ENCODE results near the gene RSBN1.

The RSBN1 gene

DNA sequence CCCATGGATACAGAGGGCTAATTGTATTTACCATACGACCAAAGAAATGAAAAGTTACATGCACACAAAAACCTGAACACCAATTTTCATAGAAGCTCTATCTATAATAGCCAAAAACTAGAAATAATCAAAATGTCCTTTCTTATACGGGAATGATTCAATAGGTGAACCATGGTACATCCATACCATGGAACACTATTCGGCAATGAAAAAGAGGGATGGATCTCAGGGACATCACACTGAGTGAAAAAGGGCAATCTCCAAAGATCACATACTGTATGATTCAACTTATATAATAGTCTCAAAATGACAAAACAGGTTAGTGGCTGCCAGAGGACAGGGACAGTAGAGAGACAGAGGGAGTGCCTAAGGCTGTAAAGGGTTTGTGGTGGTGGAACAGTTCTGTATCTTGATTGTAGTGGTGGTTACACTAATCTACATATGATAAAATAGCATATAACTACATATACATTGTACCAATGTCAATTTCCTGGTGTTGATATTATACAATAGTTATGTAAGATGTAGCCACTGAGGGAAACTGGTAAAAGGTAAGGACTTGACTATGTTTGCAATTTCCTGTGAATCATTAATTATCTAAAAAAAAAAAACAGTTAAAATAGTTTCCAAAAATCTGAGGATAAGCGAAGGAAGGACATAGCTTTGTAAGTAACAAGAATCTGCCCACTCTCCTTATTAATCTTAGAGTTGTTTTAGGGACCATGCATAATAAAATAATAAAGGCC is 3.7 kb downstream of the RSBN1 start:
- in situ Hi-C loops (cut with HindIII; ENCODE audit: low pct_unique_long_range_greater_than_20kb, low sequenced_read_pairs): no loop called here
- no peak for DNase-seq (ENCODE audit: low read depth in 1 of 2, low spot score in 1 of 2)
- TF ChIP-seq JUND (IDR thresholded peaks at IDR 0.05; ENCODE audit: low read depth): no peak

DNA sequence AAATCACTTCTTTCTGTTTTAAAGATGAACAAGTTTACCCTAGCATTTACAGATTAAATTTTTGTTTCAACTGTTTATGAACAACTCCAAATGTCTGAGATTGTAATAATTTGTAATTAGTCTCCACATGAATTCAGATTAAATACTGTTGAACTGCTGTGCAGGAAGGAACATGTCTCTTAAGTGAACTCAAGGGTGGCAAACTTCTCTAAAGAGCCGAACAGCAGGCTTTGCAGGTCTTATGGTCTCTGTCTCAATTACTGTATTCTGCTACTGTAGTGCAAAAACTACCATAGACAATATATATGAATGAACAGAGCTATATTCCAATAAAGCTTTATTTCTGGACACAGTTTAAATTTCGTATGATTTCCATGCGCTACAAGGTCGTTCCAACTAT is 6.6 kb downstream of the RSBN1 start:
- no peak for TF ChIP-seq JUND (IDR thresholded peaks at IDR 0.05; ENCODE audit: low read depth)
- no peak for DNase-seq (ENCODE audit: low read depth in 1 of 2, low spot score in 1 of 2)
- in situ Hi-C loops (cut with HindIII; ENCODE audit: low pct_unique_long_range_greater_than_20kb, low sequenced_read_pairs): no loop called here

DNA sequence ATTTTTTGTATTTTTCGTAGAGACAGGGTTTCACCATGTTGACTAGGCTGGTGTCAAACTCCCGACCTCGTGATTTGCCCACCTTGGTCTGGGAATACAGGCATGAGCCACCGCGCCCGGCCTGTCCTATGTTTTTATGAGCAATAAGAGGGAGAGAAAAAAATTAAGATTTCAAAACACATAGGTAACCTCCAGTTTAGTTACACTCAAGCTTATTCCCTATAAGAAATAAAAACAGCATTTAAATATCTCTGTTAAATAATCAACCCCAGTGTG is 7.1 kb downstream of the RSBN1 start:
- in situ Hi-C loops (cut with HindIII; ENCODE audit: low pct_unique_long_range_greater_than_20kb, low sequenced_read_pairs): no loop called here
- no peak for TF ChIP-seq JUND (IDR thresholded peaks at IDR 0.05; ENCODE audit: low read depth)
- DNase-seq (ENCODE audit: low read depth in 1 of 2, low spot score in 1 of 2): no peak

DNA sequence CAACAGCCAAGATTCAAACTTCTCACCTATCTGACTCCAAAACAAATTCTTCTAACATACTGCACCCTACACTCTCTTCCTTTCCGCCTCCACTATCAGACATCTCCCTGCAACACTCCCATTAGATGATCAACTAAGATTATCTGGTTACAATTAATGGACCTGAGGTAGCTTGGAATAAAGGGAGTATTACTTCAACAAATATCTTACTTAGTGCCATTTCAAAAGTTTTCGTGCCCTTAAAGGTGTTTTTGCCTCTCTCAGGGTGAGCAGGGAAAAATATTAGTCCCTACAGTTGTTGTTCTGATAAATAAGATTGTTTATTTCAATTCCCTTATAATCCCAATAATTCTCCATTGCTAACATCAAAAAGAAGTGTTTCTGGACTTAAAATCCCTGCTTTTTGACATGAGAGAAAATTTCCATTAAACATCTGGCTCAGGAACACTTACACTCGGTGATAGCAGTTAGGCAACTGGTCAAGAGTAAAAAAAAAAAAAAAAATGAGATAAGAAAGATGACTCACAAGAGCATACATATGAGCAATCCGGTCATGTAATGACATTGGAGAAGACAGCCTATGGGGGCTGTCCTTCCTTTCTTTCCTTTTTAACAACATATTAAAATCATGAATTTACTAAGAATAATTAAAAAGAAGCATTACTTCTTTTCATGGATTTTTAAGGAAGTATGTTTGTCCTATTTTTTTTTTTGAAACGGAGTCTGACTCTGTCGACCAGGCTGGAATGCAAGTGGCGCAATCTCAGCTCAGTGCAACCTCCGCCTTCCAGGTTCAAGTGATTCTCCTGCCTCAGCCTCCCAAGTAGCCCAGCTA is 7.6 kb downstream of the RSBN1 start:
- in situ Hi-C loops (cut with HindIII; ENCODE audit: low pct_unique_long_range_greater_than_20kb, low sequenced_read_pairs): no loop called here
- no peak for DNase-seq (ENCODE audit: low read depth in 1 of 2, low spot score in 1 of 2)
- no peak for TF ChIP-seq JUND (IDR thresholded peaks at IDR 0.05; ENCODE audit: low read depth)

DNA sequence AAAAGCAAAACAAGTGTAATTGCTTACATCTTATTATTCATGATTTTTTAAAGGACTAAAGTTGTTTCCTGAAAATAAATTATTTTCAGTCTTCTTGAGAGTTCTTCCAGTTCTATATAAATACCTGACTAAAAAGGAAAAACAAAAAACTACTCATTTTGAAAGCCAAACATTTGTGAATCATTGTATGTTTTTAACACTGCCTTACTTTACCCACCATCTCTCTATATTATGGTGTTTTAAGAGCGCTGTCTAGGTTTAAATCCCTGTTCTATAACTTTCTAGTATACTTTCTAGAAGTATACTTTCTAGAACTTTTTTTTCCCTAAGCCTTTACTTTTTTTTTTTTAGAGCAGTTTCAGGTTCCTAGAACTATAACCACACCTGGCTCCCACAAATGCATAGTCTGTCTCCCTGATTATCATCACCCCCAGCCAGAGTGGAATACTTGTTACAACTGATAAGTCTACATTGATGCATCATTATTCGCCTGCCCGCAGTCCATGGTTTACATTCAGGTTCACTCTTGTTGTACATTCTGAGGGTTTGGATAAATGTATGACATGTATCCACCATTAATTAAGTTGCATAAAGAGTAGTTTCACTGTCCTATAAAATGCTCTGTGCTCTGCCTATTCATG is 9.8 kb downstream of the RSBN1 start:
- no peak for DNase-seq (ENCODE audit: low read depth in 1 of 2, low spot score in 1 of 2)
- in situ Hi-C loops (cut with HindIII; ENCODE audit: low pct_unique_long_range_greater_than_20kb, low sequenced_read_pairs): no loop called here
- no peak for TF ChIP-seq JUND (IDR thresholded peaks at IDR 0.05; ENCODE audit: low read depth)

DNA sequence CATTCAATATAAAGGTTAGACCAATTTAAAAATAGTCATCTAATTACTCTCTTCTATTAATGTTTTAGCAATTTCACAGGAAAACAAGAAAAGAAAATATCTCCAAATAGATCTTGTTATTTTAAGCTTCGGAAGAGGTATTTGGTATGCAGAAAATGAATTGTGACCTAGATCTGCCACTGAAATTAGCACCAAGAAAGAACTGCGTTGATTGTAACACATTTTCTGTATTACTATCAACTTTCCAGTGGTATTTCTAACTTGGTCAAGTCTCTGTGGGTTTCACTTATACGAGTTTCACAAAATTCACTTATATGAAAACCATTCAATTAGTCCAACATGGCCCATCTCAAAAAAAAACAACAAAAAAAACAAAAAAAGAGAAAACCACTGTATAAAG is 11.8 kb downstream of the RSBN1 start:
- no peak for DNase-seq (ENCODE audit: low read depth in 1 of 2, low spot score in 1 of 2)
- in situ Hi-C loops (cut with HindIII; ENCODE audit: low pct_unique_long_range_greater_than_20kb, low sequenced_read_pairs): no loop called here
- no peak for TF ChIP-seq JUND (IDR thresholded peaks at IDR 0.05; ENCODE audit: low read depth)

DNA sequence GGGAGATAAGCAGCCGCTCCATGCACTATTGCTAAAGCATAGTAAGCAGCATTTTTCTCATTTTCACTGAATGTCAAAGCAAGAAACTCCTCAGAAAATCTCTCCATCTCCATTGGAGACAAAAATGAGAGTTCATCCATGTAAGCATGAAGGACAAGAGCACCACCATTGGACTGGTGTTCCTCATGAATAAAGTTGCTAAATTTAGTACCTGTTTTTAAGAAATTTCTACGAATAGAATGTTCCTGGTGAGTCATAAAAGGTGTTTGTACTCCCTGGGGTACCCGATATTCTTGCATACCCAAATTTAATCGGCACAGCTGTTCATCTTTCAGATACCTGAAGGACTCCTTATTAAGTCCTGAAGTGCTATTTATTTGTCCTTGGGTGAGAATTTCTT is 14.8 kb downstream of the RSBN1 start:
- no peak for TF ChIP-seq JUND (IDR thresholded peaks at IDR 0.05; ENCODE audit: low read depth)
- in situ Hi-C loops (cut with HindIII; ENCODE audit: low pct_unique_long_range_greater_than_20kb, low sequenced_read_pairs): no loop called here
- DNase-seq (ENCODE audit: low read depth in 1 of 2, low spot score in 1 of 2): no peak

DNA sequence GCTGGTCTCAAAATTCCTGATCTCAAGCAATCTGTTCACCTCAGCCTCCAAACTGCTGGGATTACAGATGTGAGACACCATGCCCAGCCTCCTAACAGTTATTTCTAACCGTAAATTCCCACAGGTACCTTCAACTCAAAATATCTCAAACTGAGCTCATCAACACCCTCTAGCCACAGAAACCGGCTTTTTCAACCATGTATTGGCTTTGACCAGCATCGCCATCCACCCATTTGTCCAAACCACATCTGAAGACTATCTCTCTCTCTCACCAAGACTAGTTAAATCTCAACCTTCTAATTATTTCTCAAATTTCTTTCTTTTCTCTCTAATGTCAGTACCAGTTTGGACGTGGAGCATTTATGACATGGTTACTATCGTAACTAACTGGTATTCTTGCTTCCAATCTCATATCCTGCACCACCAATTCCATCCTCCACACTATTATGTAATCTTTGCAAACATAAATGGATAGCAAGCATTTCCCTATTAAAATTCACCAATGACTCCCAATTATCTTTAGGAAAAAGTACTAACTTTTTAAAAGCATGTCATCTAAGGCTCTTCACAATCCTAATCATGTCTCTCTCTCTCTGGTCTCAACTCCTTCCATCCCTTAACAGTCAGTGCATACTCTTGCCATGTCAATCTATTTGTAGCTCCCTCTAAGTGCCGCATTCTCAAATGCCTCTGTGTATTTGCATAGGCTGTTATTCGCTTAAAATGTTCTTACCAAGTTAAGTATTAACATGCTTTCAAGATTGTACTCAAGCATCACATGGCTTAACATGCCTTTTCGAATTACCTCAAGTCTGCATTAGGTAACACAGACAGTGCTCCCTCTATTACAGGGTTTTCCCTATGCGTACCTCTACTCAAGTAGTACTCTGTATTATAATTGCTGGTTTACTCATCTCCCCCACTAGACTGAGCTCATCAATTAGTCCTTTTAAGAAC is 18.1 kb downstream of the RSBN1 start:
- in situ Hi-C loops (cut with HindIII; ENCODE audit: low pct_unique_long_range_greater_than_20kb, low sequenced_read_pairs): no loop called here
- DNase-seq (ENCODE audit: low read depth in 1 of 2, low spot score in 1 of 2): no peak
- TF ChIP-seq JUND (IDR thresholded peaks at IDR 0.05; ENCODE audit: low read depth): no peak

DNA sequence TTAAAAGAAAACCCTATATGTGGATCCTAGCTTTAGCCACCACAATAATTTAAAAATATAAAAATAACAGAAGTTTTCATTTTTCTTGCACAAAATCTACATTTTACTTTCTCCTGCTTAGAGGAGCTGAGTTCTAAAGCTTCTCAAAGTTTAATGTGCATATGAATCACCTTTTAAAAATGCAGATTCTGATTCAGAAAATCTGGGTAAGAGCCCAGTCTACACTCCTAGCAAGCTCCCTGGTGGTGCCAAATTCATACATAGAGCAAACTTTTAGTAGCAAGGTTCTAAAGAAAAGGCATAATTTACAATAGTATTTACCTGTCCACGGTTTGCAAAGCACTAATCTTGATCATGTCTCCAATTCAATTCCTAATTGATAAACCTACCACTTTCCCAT is 19.3 kb downstream of the RSBN1 start:
- DNase-seq (ENCODE audit: low read depth in 1 of 2, low spot score in 1 of 2): no peak
- no peak for TF ChIP-seq JUND (IDR thresholded peaks at IDR 0.05; ENCODE audit: low read depth)
- in situ Hi-C loops (cut with HindIII; ENCODE audit: low pct_unique_long_range_greater_than_20kb, low sequenced_read_pairs): no loop called here

DNA sequence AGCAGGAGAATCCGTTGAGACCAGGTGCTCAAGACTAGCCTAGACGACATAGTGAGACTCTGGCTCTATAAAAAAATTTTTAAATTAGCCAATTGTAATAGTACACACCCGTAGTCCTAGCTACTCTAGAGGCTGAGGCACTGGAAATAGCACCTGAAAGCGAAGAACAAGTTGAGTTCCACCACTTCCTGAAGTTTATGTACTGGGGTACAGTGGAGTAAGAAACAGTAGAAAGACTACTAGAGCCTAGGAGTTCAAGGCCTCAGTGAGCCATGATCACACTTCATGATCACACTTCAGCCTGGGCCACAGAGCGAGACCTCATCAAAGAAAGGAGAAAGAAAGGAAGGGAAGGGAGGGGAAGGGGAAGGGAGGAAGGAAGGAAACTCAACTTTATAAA is 19.8 kb downstream of the RSBN1 start:
- DNase-seq (ENCODE audit: low read depth in 1 of 2, low spot score in 1 of 2): no peak
- TF ChIP-seq JUND (IDR thresholded peaks at IDR 0.05; ENCODE audit: low read depth): no peak
- in situ Hi-C loops (cut with HindIII; ENCODE audit: low pct_unique_long_range_greater_than_20kb, low sequenced_read_pairs): no loop called here

DNA sequence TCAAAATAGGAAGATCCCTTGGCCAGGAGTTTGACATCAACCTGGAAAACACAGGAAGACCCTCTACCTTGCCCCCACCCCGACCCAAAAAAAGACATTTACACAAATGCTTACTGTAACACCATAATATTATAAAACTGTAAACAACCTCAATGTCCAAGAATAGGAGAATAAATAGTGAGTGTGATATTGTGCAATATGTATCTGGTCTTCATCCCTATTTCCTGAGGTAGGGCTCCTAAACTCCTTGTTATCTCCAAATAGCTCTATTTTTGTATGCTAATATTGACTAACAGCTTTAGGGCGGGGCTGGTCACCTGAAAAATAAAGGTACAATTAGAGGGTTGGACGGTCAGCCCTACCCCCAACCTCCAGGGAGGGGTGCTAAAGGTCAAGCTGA is 23.5 kb downstream of the RSBN1 start:
- TF ChIP-seq JUND (IDR thresholded peaks at IDR 0.05; ENCODE audit: low read depth): no peak
- in situ Hi-C loops (cut with HindIII; ENCODE audit: low pct_unique_long_range_greater_than_20kb, low sequenced_read_pairs): no loop called here
- no peak for DNase-seq (ENCODE audit: low read depth in 1 of 2, low spot score in 1 of 2)

DNA sequence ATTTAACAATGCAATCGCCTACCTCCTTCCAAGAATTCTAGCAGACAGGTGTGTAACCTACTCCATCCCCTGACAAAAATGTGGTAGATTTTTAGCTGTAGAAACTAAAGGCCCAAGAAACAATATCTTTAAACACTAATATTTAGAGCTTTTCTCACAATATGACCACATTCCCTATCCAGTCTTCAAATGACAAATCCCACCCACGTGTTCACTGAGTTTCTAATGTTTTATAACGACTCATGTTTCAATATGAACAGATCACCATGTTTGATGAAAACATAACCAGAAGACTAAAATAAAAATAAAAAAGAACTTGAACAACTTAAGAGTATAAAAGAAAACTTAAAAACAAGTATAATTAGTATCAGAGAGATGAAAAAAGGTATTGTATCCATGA is 24.6 kb downstream of the RSBN1 start:
- in situ Hi-C loops (cut with HindIII; ENCODE audit: low pct_unique_long_range_greater_than_20kb, low sequenced_read_pairs): no loop called here
- DNase-seq (ENCODE audit: low read depth in 1 of 2, low spot score in 1 of 2): no peak
- TF ChIP-seq JUND (IDR thresholded peaks at IDR 0.05; ENCODE audit: low read depth): no peak
